IPS-18a (cell line): ENCODE results near the gene C2.
"Not testable (repeated sequence)": the region's sequence is repeated elsewhere in the genome, so short reads cannot be mapped to it uniquely, and the experiment has no call there.

ENCODE experiments used
- H3K27ac ChIP-seq: one replicate; pipeline ENCODE4 v1.5.1; 2013; ENCODE audit warnings: low read length
- H3K27me3 ChIP-seq: one replicate; pipeline ENCODE4 v1.6.1; 2013; ENCODE audit warnings: mild to moderate bottlenecking, low read length; ENCODE audit not compliant: control insufficient read depth, insufficient read depth
- H3K36me3 ChIP-seq: one replicate; pipeline ENCODE4 v1.6.1; 2013; ENCODE audit warnings: low read depth, low read length; ENCODE audit not compliant: control insufficient read depth
- H3K4me1 ChIP-seq: one replicate; pipeline ENCODE4 v1.6.1; 2013; ENCODE audit warnings: low read depth, low read length; ENCODE audit not compliant: control insufficient read depth
- H3K4me3 ChIP-seq: one replicate; pipeline ENCODE4 v1.5.1; 2013; ENCODE audit warnings: low read length
- H3K9ac ChIP-seq: one replicate; pipeline ENCODE4 v1.6.1; 2013; ENCODE audit warnings: mild to moderate bottlenecking, low read length, moderate library complexity
- H3K9me3 ChIP-seq: one replicate; pipeline ENCODE4 v1.6.1; 2013; ENCODE audit warnings: low read depth, low read length; ENCODE audit not compliant: control insufficient read depth

Gene C2

GRCh38 chr6:31932137-31932536 is 4.6 kb downstream of the C2 start:
- H3K4me3 ChIP-seq, H3K36me3 ChIP-seq, H3K9ac ChIP-seq, H3K27ac ChIP-seq, H3K27me3 ChIP-seq, H3K9me3 ChIP-seq, H3K4me1 ChIP-seq: not testable (repeated sequence)

GRCh38 chr6:31933537-31933936 is 6.0 kb downstream of the C2 start:
- Histone ChIP-seq H3K27me3 (no peaks in the 10 kb centered on the region), H3K27ac (no peak overlapping the region), H3K9me3 (no peaks in the 10 kb centered on the region), H3K4me3 (no peak overlapping the region), H3K9ac (no peak overlapping the region), H3K4me1 (no peaks in the 10 kb centered on the region), H3K36me3 (no peaks in the 10 kb centered on the region)

GRCh38 chr6:31935021-31935420 is 7.5 kb downstream of the C2 start:
- Histone ChIP-seq H3K27me3 (no peaks in the 10 kb centered on the region), H3K9me3 (no peaks in the 10 kb centered on the region), H3K27ac (no peak overlapping the region), H3K9ac (no peak overlapping the region), H3K36me3 (no peaks in the 10 kb centered on the region), H3K4me1 (no peaks in the 10 kb centered on the region), H3K4me3 (no peak overlapping the region)

- H3K9me3 ChIP-seq: no peaks in the 10 kb centered on the region
- no peaks in the 10 kb centered on the region for H3K27me3 ChIP-seq
- H3K36me3 ChIP-seq: no peaks in the 10 kb centered on the region
- no peak overlapping the region for H3K9ac ChIP-seq
- no peak overlapping the region for H3K27ac ChIP-seq
- peaks cover 2% of the 10 kb centered on the region for H3K4me1 ChIP-seq
- no peak overlapping the region for H3K4me3 ChIP-seq
These were observed 8.3 kb downstream of the C2 start for GRCh38 chr6:31935823-31936222.

- no peaks in the 10 kb centered on the region for H3K36me3 ChIP-seq
- no peak overlapping the region for H3K9ac ChIP-seq
- H3K27ac ChIP-seq: no peak overlapping the region
- no peaks in the 10 kb centered on the region for H3K9me3 ChIP-seq
- H3K27me3 ChIP-seq: peaks cover 3% of the 10 kb centered on the region
- H3K4me1 ChIP-seq: peaks cover 2% of the 10 kb centered on the region
- H3K4me3 ChIP-seq: no peak overlapping the region
These were observed 12.7 kb downstream of the C2 start for GRCh38 chr6:31940256-31940664.

- Histone ChIP-seq H3K4me3 (no peak overlapping the region), H3K27me3 (peaks cover 8% of the 10 kb centered on the region), H3K4me1 (peaks cover 5% of the 10 kb centered on the region), H3K27ac (no peak overlapping the region), H3K36me3 (no peaks in the 10 kb centered on the region), H3K9ac (no peak overlapping the region), H3K9me3 (no peaks in the 10 kb centered on the region)
These were observed 16.2 kb downstream of the C2 start for GRCh38 chr6:31943742-31944141.

GRCh38 chr6:31945154-31945506 is 17.6 kb downstream of the C2 start:
- Histone ChIP-seq H3K36me3 (no peaks in the 10 kb centered on the region), H3K9me3 (no peaks in the 10 kb centered on the region), H3K27ac (no peak overlapping the region), H3K4me3 (no peak overlapping the region), H3K4me1 (peaks cover 5% of the 10 kb centered on the region), H3K27me3 (peaks cover 8% of the 10 kb centered on the region), H3K9ac (no peak overlapping the region)

- Histone ChIP-seq H3K9ac (no peak within 1 kb of the TSS), H3K27ac (no peak within 1 kb of the TSS)
These were observed 18.2 kb downstream of the C2 start, which contains the start of gene CFB for GRCh38 chr6:31945507-31946369. CFB (plus strand) TSS chr6:31946095; CDS start chr6:31946222, 127 bp downstream.

GRCh38 chr6:31946370-31946885 is 18.9 kb downstream of the C2 start:
- H3K9me3 ChIP-seq: no peaks in the 10 kb centered on the region
- no peak overlapping the region for H3K27ac ChIP-seq
- peaks cover 7% of the 10 kb centered on the region for H3K36me3 ChIP-seq
- peaks cover 8% of the 10 kb centered on the region for H3K27me3 ChIP-seq
- no peak overlapping the region for H3K4me3 ChIP-seq
- no peak overlapping the region for H3K9ac ChIP-seq
- H3K4me1 ChIP-seq: peaks cover 3% of the 10 kb centered on the region

More at GRCh38 chr6:31945507-31946369, 18.2 kb downstream of the C2 start, which contains the start of gene CFB:
- Histone ChIP-seq H3K27me3 (peaks cover 8% of the 10 kb centered on the region), H3K9me3 (no peaks in the 10 kb centered on the region), H3K4me3 (no peak within 1 kb of the TSS), H3K4me1 (peaks cover 3% of the 10 kb centered on the region), H3K36me3 (no peaks in the 10 kb centered on the region)

GRCh38 chr6:31947070-31947675 is 19.7 kb downstream of the C2 start:
- H3K4me3 ChIP-seq: no peak overlapping the region
- peaks cover 14% of the 10 kb centered on the region for H3K36me3 ChIP-seq
- no peak overlapping the region for H3K9ac ChIP-seq
- peaks cover 8% of the 10 kb centered on the region for H3K27me3 ChIP-seq
- H3K27ac ChIP-seq: no peak overlapping the region
- no peaks in the 10 kb centered on the region for H3K9me3 ChIP-seq
- H3K4me1 ChIP-seq: peaks cover 3% of the 10 kb centered on the region

GRCh38 chr6:31947864-31948263 is 20.3 kb downstream of the C2 start:
- H3K27ac ChIP-seq: no peak overlapping the region
- H3K4me3 ChIP-seq: no peak overlapping the region
- H3K36me3 ChIP-seq: peaks cover 15% of the 10 kb centered on the region
- H3K4me1 ChIP-seq: peaks cover 3% of the 10 kb centered on the region
- peaks cover 8% of the 10 kb centered on the region for H3K27me3 ChIP-seq
- no peak overlapping the region for H3K9ac ChIP-seq
- H3K9me3 ChIP-seq: no peaks in the 10 kb centered on the region
